Activated CD4-positive, alpha-beta T cell treated with anti-CD3 and anti-CD28 coated beads, Interleukin-2, amount 50 U/mL, for 4 hours (primary cell): Measurements from ENCODE around the gene GPATCH1.
"Not testable (repeated sequence)": the region's sequence is repeated elsewhere in the genome, so short reads cannot be mapped to it uniquely, and the experiment has no call there.

Source experiments
- DNase-seq, 2 experiments: peaks; one replicate each; pipeline ENCODE4 v3.0.0-alpha.2; 2020

GPATCH1 gene

GRCh38 chr19:33163481-33163880 lies 82.5 kb downstream of the GPATCH1 start:
- DNase-seq: no peak

GRCh38 chr19:33166037-33166436 lies 85.1 kb downstream of the GPATCH1 start:
- not testable (repeated sequence) for DNase-seq

- no peak for DNase-seq
These were observed 86.5 kb downstream of the GPATCH1 start for GRCh38 chr19:33167438-33167837.

GRCh38 chr19:33168528-33168927 lies 87.5 kb downstream of the GPATCH1 start:
- DNase-seq: no peak

GRCh38 chr19:33171222-33171795 lies 90.3 kb downstream of the GPATCH1 start:
- DNase-seq: no peak

- DNase-seq: no peak
These were observed 91.0 kb downstream of the GPATCH1 start for GRCh38 chr19:33171916-33172359.

GRCh38 chr19:33174186-33174585 lies 93.2 kb downstream of the GPATCH1 start:
- DNase-seq: no peak

GRCh38 chr19:33175156-33175782 lies 94.3 kb downstream of the GPATCH1 start:
- DNase-seq: no peak

GRCh38 chr19:33175886-33176669 lies 95.1 kb downstream of the GPATCH1 start:
- DNase-seq: peak in 1 of 2 experiments; percentile 11

GRCh38 chr19:33176670-33177416 lies 95.9 kb downstream of the GPATCH1 start:
- peak; percentile 91 to 94 for DNase-seq

- no peak for DNase-seq
These were observed 96.5 kb downstream of the GPATCH1 start for GRCh38 chr19:33177417-33177979.
